GM18951 (cell line): ENCODE data around the gene ODF4.
"Not testable (repeated sequence)": the region's sequence is repeated elsewhere in the genome, so short reads cannot be mapped to it uniquely, and the experiment has no call there.

Experiments
- POLR2A ChIP-seq: IDR thresholded peaks from 4 replicates; pipeline ENCODE4 v1.6.1; 2011; ENCODE audit warnings: mild to moderate bottlenecking; ENCODE audit not compliant: insufficient read length, insufficient read depth; ENCODE audit errors: extremely low read depth
- in situ Hi-C: fragments of 300-500 bp; cut with MboI; formaldehyde crosslinking; loops from one replicate; pipeline ENCODE4 v1.12.0; 2022; ENCODE audit warnings: low sequenced_read_pairs, mixed read lengths, inconsistent platforms; ENCODE audit not compliant: unreplicated experiment

Gene ODF4

DNA sequence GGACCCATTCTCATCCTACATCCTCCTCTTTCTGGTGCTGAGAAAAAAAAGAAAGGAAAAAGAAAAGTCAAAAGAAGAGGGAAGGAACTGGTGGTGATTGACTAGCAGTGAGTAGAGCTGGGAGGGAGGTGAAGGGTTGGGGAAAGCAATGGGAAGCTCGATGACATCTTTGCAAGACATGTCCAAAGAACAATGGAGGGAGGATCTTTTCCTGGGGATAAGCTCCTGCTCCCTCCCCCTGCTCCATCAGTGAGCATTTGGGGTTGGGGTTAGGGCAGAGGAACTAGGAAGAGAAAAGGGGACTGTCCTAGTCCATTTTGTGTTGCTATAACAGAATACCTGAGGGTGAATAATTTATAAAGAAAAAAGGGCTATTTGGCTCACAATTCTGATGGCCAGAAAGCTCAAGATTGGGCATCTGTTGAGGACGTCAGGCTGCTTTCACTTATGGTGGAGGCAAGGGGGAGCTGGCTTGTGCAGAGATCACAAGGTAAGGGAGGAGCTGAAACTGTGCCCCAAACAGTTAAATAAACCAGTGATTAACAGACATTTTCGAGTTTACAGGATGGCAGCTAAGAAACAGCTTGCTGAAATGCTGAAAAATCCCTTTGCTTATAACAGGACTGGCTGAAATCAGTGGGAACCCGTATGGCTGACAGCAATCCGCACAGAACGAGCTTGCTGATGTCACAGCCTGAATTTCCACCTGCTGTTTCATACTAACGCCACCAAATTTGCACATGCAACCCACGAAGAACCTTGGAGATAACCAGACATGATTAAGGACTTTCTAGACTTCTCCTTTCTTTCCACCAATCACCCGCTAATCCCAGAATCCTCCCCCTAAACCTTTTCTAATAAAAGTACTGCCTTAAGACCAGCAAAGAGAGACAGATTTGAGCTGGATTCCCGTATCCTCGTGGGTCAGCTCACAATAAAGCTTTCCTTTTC is 1.6 kb upstream of the ODF4 start:
- TF ChIP-seq POLR2A = no peak
- in situ Hi-C loops = no loop called here

GRCh38 chr17:8338753-8339140 is 893 bp upstream of the ODF4 start:
- in situ Hi-C loops = no loop called here
- no peak for TF ChIP-seq POLR2A

GRCh38 chr17:8341456-8341855 is 1.8 kb downstream of the ODF4 start:
- no peak for TF ChIP-seq POLR2A
- in situ Hi-C loops = no loop called here

- in situ Hi-C loops = no loop called here
- no peak for TF ChIP-seq POLR2A
Observed at GRCh38 chr17:8345052-8345690, 5.5 kb downstream of the ODF4 start.

DNA sequence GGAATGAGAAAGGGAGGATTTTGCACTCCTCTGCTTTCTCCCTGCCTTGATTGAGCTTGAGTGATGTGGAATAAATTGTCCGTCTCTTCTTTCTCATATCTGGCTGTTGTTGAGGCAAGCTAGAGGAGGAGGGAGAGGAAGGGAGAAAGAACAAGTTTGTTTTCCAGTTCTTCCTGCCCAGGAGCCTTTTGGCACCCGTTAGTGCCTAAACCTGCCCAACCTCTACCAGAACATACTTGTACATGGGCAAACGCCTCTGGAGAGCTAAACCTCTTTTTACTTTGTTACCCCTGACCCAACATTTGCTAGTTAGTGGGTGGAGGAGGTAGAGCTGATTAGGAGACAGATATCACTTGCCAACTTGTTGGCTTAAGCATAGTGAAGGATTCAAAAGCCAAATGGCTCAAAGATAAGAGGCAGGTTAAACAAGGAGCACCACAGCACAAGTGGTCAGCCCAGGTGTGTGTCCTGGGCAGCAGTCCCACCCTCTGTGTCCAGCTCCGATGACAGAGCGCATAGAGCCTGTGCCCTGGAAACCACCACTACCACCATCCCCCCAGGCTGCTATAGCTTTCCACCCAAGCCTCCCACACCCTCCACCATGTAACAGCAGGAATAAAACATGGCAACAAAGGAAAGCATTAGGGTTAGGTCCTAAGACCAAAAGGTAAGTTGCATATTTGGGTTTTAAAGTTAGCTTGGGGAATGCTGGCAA is 6.5 kb downstream of the ODF4 start:
- TF ChIP-seq POLR2A = no peak
- in situ Hi-C loops = no loop called here

DNA sequence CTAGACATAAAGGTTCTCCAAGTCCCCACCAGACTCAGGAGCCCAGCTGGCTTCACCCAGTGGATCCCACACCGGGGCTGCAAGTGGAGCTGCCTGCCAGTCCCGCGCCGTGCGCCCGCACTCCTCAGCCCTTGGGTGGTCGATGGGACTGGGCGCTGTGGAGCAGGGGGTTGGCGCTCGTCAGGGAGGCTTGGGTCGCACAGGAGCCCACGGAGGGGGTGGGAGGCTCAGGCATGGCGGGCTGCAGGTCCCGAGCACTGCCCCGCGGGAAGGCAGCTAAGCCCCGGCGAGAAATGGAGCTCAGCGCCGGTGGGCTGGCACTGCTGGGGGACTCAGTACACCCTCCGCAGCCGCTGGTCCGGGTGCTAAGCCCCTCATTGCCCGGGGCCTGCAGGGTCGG is 7.4 kb downstream of the ODF4 start:
- in situ Hi-C loops = not testable (repeated sequence)

DNA sequence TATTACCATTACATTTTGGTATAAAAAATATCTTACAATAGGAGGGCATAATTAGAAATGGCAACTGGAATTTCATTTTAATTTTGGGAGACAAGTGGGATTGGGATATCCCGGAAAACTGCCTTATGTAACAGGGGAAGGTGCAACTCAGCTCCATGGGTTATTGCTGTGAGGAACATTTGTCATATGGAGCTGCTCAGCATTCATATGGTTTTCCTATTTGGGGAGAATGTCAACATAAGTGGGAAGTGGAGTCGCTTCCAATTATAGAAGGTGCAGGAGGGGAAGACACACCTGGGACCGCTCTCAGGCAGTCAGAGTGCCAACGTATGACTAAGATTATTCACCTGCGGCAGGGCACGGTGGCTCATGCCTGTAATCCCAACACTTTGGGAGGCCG is 10.7 kb downstream of the ODF4 start:
- TF ChIP-seq POLR2A = no peak
- in situ Hi-C loops = no loop called here

- in situ Hi-C loops = no loop called here
- TF ChIP-seq POLR2A = no peak
Observed at GRCh38 chr17:8353736-8354135, 14.1 kb downstream of the ODF4 start.

DNA sequence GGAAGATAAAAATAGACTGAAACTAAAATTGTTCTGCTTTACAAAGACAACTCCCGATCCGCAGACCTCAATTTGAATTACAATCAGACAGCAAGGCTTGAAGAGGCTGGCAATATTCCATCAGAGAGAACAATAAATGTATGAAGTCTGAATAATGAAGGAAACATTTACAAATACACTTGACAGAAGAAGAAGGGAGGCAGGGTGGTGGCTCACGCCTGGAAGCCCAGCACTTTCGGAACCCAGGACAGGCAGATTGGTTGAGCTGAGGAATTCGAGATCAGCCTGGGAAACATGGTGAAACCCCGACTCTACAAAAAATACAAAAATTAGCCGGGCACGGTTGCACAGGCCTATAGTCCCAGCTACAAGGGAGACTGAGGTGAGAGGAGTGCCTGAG is 14.6 kb downstream of the ODF4 start:
- TF ChIP-seq POLR2A = no peak
- in situ Hi-C loops = no loop called here

DNA sequence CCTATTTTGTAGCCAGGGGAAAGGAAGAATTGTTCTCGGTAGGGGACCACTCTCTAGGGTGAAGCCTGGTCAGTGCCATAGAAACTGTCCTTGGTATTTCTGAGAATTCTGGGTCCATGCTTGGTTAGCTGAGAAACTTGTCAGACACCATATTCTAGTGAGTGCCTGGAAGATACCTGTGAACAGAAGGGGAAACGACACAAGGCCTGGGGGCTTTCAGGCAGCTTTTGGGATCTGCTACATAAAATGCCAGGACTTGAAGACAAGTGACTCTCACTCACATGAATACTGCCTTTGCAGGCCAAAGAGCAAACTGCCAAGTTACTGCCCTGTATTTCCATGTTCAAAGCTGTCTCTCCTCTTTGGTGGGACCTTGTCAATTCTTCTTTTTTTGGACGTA is 18.3 kb downstream of the ODF4 start:
- in situ Hi-C loops = no loop called here
- TF ChIP-seq POLR2A = no peak

- in situ Hi-C loops = no loop called here
- TF ChIP-seq POLR2A = no peak
Observed at GRCh38 chr17:8359769-8360168, 20.1 kb downstream of the ODF4 start.

GRCh38 chr17:8360260-8360659 is 20.6 kb downstream of the ODF4 start:
- in situ Hi-C loops = no loop called here
- no peak for TF ChIP-seq POLR2A

DNA sequence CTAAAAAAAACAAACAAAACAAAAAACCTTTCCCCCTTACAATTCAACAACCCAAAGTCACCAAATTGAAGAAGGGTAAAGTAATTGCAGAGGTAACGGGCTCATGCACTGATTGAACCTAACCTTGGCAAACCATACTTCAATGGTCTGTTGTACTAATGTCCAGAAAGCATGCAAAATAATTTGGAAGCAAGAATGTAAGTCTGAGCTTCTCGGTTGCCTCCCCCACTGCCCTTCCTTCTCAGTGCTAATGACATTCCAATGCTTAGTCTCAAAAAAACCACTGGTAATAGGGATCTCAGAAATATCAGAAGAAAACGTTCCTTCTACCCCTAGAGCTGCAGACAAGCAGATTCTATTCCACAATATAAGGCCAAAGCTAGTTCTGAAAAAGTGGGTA is 21.1 kb downstream of the ODF4 start:
- in situ Hi-C loops = no loop called here
- TF ChIP-seq POLR2A = no peak
